Measurements from ENCODE around the gene C2CD3. TPM values are rescaled to one million over a fixed set of nuclear protein-coding genes. Genes with fewer than 3 reads are reported as not detected.

Gene C2CD3
- total and polyA plus RNA-seq, 9 of the 15 experiments (the other 6 are each of a cell fraction or from before 2014, with no cell fraction given) = 4.4 to 20.2 (median 15.4) TPM

GRCh38 chr11:74171630-74171968 lies 797 bp upstream of the C2CD3 start (continued):
- peak; percentile 66 for TF ChIP-seq SAP30 (IDR thresholded peaks at IDR 0.05; ENCODE audit: borderline replicate concordance, insufficient read depth, low read depth, low read length, poor library complexity, severe bottlenecking)
- TF ChIP-seq ELF4 (CRISPR knock-in tag; IDR thresholded peaks at IDR 0.05) = 0 out of 2 replicates have a peak, but pooled peaks have one; percentile 10
- TF ChIP-seq ZBTB26 (CRISPR knock-in tag; IDR thresholded peaks at IDR 0.05) = peak; percentile 71; the same call in 1 of the 2 replicates
- no peak for TF ChIP-seq TFE3 (CRISPR knock-in tag; IDR thresholded peaks at IDR 0.05)
- TF ChIP-seq BHLHE40 (IDR thresholded peaks at IDR 0.05; ENCODE audit: low read length) = no peak
- no peak for TF ChIP-seq HCFC1 (IDR thresholded peaks at IDR 0.05; ENCODE audit: low read depth, low read length)
- 0 out of 2 replicates have a peak, but pooled peaks have one; percentile 41 for TF ChIP-seq DPF2 (IDR thresholded peaks at IDR 0.05)
- no peak for TF ChIP-seq YY1 (IDR thresholded peaks at IDR 0.05; ENCODE audit: borderline replicate concordance in 1 of 3, control insufficient read depth in 1 of 3, extremely low read depth in 1 of 3, insufficient read depth in 3 of 3, insufficient read length in 1 of 3, insufficient replicate concordance in 2 of 3, low read depth in 1 of 3, low read length in 2 of 3)
- no peak for TF ChIP-seq KLF1 (tag; IDR thresholded peaks at IDR 0.05)
- TF ChIP-seq DDX20 (tag; IDR thresholded peaks at IDR 0.05; ENCODE audit: low read depth) = no peak
- TF ChIP-seq MIER1 (IDR thresholded peaks at IDR 0.05; ENCODE audit: low read depth) = 0 out of 2 replicates have a peak, but pooled peaks have one; percentile 18
- no peak for TF ChIP-seq KDM2B (CRISPR knock-in tag; IDR thresholded peaks at IDR 0.05)
- no peak for TF ChIP-seq NFIX (CRISPR knock-in tag; IDR thresholded peaks at IDR 0.05; ENCODE audit: low read depth)
- TF ChIP-seq ZNF512 (tag; IDR thresholded peaks at IDR 0.05) = peak; percentile 24; the same call in 1 of the 2 replicates
- peak in 1 of 2 experiments; percentile 26; a peak in 1 of 4 replicates for TF ChIP-seq HDAC1 (IDR thresholded peaks at IDR 0.05)
- 0 out of 2 replicates have a peak, but pooled peaks have one; percentile 7 for TF ChIP-seq EP400 (IDR thresholded peaks at IDR 0.05)
- no peak for TF ChIP-seq KAT2B (IDR thresholded peaks at IDR 0.05; ENCODE audit: low read depth, low read length)
- TF ChIP-seq RERE (CRISPR knock-in tag; IDR thresholded peaks at IDR 0.05; ENCODE audit: borderline replicate concordance) = peak; percentile 76; the same call in 1 of the 2 replicates
